ENCODE data around the gene FAM107A. TPM values are rescaled to one million over a fixed set of nuclear protein-coding genes. Genes with fewer than 3 reads are reported as not detected.

Gene FAM107A
- total and polyA plus RNA-seq, 11 donors = 24.6 to 144 (median 47.9) TPM

GRCh38 chr3:58555203-58555602, 22.0 kb downstream of the FAM107A start:
- Histone ChIP-seq H3K36me3 (no peaks in the 10 kb centered on the region), H3K9me3 (peaks cover 0 to 15% (median 0%) of the 10 kb centered on the region in 12 donors), H3K27ac (no peak overlapping the region), H3K4me1 (no peaks in the 10 kb centered on the region), H3K4me3 (no peak overlapping the region), H3K27me3 (no peaks in the 10 kb centered on the region)
- no peak for TF ChIP-seq POLR2A (IDR thresholded peaks at IDR 0.05)
- TF ChIP-seq CTCF (IDR thresholded peaks at IDR 0.05) = no peak
- WGBS, 4 donors = 68 to 94% (median 93%) methylated on average over 2 of the region's 2 CpGs
- ATAC-seq = no peak
- DNase-seq = no peak
- intact Hi-C loops (cut with DNase I) = no loop called here

GRCh38 chr3:58553003-58553402, 24.2 kb downstream of the FAM107A start:
- TF ChIP-seq CTCF (IDR thresholded peaks at IDR 0.05) (no peak), POLR2A (IDR thresholded peaks at IDR 0.05) (no peak)
- Histone ChIP-seq H3K27ac (no peak overlapping the region), H3K36me3 (no peaks in the 10 kb centered on the region), H3K9me3 (peaks cover 0 to 15% (median 0%) of the 10 kb centered on the region in 12 donors), H3K4me3 (no peak overlapping the region), H3K4me1 (no peaks in the 10 kb centered on the region), H3K27me3 (no peaks in the 10 kb centered on the region)
- no peak for ATAC-seq
- intact Hi-C loops (cut with DNase I) = no loop called here
- DNase-seq = no peak
- WGBS, 4 donors = 81 to 100% (median 82%) methylated on average over 1 of the region's 1 CpG

- no peak for DNase-seq
- TF ChIP-seq POLR2A (IDR thresholded peaks at IDR 0.05) (no peak), CTCF (IDR thresholded peaks at IDR 0.05) (no peak)
- H3K9me3 ChIP-seq = peaks cover 0 to 15% (median 0%) of the 10 kb centered on the region in 12 donors
- no peak for ATAC-seq
- H3K36me3 ChIP-seq = no peaks in the 10 kb centered on the region
- intact Hi-C loops (cut with DNase I) = no loop called here
- H3K4me1 ChIP-seq = no peaks in the 10 kb centered on the region
- H3K27ac ChIP-seq = no peak overlapping the region
- H3K27me3 ChIP-seq = no peaks in the 10 kb centered on the region
- 80 to 83% (median 83%) methylated on average over 4 of the region's 4 CpGs for WGBS, 4 donors
- no peak overlapping the region for H3K4me3 ChIP-seq
These were observed 25.5 kb downstream of the FAM107A start for GRCh38 chr3:58551636-58552180.

GRCh38 chr3:58544541-58544940, 32.6 kb downstream of the FAM107A start:
- Histone ChIP-seq H3K9me3 (no peaks in the 10 kb centered on the region), H3K27me3 (no peaks in the 10 kb centered on the region), H3K4me1 (no peaks in the 10 kb centered on the region), H3K4me3 (no peak overlapping the region), H3K27ac (no peak overlapping the region), H3K36me3 (no peaks in the 10 kb centered on the region)
- intact Hi-C loops (cut with DNase I) = no loop called here
- ATAC-seq (no peak), DNase-seq (no peak)
- 95% methylated on average over 3 of the region's 3 CpGs for WGBS, 4 donors
- TF ChIP-seq POLR2A (IDR thresholded peaks at IDR 0.05) (no peak), CTCF (IDR thresholded peaks at IDR 0.05) (no peak)
